Activated CD4-positive, alpha-beta T cell treated with anti-CD3 and anti-CD28 coated beads for 48 hours (primary cell): ENCODE results near the gene DEF6.
A peak's percentile ranks its signal among the peaks of the same experiment; 100 is the strongest.

Experiments
- DNase-seq: peaks from one replicate; pipeline ENCODE4 v3.0.0-alpha.2; 2020

DEF6 gene

DNA sequence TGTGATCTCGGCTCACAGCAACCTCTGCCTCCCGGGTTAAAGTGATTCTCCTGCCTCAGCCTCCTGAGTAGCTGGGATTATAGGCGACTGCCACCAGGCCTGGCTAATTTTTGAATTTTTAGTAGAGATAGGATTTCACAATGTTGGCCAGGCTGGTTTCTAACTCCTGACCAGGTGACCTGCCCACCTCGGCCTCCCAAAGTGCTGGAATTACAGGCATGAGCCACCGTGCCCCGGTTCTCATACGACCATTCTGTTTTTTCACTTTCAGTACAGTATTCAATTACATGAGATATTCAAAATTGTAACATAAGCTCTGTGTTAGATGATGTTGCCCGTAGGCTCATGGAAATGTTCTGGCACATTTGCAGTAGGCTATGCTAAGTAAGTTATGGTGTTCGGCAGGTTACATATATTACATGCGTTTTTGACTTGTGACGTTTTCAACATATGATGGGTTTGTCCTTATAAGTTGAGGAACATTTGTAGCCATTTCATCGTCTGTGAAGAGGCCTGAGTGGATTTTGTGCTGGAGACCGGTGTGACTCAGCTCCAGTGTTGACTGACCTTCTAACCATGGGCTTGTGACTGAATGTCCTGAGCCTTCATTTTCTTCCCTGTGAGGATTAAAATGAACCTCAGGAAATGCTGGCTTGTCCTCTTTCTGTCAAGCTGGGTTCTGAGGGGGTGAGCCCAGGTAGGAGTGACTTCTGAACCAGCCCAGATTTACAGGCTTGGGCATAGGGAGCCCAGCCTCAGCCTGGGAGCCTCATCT lies 56.9 kb downstream of the DEF6 start:
- DNase-seq, result no peak

DNA sequence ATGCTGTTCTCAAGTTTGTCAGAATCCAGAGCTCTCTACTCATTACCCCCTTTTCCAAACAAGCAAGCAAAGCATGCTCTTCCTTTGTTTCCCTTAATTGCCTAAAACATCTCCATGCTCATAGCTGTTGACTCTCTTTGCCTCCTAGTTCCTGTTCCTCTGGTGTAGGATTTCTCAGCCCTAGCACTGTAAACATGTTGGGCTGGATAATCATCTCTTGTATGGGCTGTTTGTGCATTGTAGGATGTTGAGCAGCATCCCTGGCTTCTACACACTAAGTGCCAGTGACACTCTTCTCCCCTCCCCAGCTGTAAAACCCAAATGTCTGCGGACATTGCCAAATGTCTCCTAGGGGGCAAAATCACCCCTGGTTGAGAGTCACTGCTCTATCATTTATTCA lies 58.8 kb downstream of the DEF6 start:
- DNase-seq, result no peak

DNA sequence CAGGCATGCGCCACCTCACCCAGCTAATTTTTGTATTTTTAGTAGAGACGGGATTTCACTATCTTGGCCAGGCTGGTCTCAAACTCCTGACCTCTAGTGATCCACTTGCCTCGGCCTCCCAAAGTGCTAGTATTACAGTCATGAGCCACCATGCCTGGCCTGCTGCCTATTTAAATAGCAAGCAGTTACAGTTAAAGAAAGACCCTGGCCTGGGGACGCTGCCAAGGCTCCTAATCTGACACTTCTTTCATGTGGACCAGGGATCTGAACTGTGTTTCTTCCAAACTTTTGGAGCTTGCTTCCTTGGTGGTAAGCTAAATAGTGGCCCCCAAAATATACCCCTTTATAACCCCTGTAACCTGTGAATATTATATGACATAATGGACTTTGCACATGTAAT lies 60.1 kb downstream of the DEF6 start:
- DNase-seq, result no peak

DNA sequence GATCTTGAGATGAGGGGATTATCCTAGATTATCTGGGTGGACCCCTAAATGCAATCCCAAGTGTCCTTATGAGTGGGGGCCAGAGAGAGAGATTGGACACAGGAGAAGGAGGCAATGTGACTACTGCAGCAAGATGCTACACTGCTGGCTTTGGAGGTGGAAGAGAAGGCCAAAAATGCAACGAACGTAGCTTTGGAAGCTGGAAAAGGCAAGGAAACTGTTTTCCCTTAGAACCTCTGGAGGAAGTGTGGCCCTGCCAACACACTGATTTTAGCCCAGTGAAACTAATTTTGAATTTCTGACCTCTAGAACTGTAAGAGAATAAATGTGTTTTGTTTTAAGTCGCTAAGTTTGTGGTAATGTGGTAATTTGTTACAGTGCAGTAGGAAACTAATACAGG lies 60.5 kb downstream of the DEF6 start:
- no peak for DNase-seq

DNA sequence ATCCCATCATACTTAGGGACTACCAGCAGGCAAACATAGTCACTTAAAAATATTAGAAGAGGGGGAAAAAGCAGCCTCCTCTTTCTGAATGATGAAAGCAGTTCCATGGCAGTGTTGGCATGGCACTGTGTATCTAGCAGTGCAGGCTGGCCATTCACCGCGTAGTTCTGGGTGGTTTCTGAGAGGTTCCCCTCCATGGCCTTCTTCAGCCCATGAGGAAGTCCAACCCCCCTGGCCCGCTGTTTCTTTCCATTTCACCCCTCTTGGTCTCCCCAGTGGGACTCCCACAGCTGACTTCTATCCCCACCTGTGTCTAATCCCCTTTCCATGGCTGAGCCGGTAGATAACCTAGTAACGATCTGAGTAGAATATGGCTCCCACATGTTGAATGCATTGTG lies 61.7 kb downstream of the DEF6 start:
- no peak for DNase-seq

DNA sequence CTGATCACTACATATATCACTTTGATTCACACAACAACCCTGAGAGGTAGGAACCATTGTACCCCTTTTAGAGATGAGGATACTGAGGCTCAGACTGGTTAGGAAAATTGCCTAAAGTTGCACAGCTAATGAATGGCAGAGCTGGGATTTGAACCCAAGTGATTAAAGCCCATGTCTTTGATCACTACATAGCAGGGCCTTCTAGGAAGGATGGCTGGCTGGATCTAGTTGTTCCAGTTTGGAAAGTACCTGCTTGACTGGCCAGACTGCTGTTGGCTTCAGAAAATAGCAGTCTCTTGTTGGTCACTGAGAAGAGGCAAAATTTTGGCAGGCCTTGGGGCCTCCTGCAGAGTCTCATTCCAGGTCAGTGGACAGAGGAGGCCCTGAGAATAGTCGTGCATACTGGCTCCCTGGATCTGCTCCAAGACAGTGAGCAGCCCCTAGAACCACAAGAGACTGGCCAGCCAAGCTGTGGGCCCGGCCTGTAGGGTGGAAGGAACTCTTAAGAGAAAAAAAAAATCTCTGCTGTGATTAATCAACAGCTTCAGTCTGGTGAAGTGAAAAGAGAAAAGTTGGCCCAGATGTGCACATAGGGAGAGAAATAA lies 62.2 kb downstream of the DEF6 start:
- DNase-seq, result no peak

DNA sequence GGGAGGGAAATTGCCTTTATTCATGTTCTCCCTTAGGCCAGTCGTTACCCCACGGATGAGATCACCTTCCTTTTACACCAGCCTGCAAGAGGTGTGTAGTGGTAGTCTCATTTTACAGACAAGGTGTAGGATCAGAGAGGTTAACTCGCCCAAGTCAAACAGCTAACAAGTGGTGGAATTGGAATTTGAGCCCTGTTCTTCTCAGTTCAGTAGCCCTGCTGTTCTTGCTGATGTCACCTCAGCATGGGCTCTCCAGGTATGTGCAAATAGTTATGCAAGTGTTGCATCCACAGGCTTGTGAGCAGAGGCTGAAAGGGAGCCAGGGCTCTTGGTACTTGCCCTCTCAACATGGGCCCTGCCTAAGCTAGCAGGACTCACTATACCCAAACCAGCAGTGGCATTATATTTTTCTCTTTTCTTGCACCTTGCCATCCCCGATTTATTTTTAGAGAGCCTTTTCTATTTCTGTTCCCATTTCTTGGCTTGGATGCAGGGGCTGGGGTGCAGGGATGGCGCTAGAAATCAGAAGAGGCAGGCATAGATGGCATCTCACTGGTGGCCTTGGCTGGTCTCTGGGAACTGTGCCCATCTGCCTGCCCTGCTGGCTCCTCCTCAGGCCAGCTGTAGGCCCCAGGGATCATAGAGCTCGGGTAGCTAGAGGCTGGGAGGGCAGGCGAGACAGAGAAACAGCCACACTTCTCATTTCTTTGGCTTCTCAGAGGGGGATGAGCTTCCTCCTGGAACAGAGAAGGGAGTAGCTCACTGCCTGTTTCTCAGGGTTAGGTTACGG lies 62.9 kb downstream of the DEF6 start:
- DNase-seq, result no peak

DNA sequence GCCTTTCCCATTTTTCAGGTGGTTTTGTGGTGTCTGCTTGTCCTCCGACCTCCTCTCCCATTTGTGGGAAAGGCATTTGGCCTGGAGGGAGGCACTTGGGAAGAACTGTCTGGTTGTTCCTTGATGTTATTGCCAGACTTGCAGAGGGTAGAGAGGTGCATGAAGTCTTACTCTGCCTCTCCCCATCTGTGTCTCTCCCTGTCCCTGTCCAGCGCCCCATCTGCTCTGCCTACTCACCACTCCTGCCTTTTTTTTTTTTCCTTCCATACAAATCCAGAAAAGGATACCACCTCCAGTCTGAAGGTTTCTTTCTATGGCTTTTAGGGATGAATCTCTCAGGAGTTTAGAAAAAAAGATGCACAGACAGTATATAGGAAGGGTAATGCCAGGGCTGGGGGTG lies 64.6 kb downstream of the DEF6 start:
- DNase-seq, result no peak

DNA sequence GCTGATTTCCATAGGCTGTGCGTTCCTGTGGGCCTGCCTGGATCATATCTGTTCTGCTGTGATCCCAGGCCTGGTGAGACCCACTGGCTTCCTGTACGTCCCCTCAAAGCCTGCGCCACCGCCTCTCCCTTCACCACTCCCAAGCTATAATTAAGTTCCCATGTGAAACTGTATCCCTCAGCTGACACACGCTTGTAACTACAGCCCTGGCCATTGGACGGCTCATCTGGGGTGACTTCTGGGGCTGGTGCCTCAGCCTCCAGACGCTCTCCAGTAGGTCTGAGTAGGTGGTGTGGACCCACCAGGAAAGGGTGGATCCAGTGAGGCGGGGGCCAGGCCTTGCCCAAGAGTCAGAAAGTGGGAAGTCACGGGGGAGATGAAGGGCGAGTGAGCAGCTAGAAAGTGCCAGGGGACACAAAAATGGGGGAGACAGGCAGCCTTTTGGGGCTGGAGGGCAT lies 65.7 kb downstream of the DEF6 start:
- no peak for DNase-seq

DNA sequence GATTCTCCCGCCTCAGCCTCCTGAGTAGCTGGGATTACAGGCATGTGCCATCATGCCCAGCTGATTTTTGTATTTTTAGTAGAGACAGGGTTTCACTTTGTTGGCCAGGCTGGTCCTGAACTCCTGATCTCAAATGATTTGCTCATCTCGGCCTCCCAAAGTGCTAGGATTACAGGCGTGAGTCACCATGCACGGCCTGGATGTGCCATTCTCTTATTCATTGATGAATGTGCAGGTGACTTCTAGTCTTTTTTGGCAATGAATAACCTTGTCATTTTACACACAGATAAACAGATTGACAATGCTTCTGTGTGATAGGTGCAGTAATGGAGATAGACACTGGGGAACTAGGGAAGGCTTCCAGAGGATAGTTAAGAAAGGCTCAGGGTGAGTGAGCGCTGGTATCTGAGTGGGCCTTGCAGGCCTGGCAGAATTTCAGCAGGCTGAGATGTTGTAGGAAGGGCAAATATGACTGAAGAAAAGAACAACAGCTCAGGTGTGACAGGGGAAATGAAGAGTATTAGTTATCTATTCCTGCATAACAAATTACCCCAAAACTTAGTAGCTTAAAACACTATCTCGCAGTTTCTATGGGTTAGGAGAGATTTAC lies 68.1 kb downstream of the DEF6 start:
- no peak for DNase-seq

DNA sequence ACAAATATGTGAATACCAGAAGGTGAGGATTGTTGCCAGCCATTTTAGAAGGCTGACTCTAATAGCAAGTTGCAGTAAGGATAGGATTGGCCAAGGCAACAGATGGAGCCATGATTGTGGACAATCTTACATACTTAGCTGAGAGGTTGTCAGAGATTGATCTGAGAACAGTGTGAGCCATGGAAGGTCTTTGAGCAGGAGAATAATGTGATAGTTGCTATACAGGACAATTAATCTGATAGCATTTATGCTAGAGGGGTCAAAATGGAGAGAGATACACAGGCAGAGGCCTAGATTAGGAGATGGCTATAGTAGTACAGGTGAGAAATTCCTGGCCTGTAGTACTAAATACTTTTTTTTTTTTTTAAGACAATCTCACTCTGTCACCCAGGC lies 68.6 kb downstream of the DEF6 start:
- no peak for DNase-seq

DNA sequence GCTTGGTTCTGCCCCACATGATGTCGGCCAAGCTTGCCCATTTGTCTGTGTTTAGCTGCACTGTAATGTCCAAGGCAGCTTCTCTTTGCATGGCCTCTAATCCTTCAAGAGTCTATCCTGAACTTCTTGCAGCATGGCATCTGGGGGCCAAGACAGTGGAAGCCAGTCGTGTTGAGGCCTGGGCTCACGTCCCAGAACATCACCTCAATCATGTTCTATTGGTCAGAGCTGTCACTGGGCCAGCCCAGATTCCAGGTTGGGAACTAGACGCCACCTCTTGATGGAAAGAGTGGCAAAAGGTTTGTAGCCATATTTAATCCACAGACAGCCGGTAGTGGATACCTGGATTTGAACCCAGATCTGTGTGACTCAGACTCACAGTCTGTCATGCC lies 70.0 kb downstream of the DEF6 start:
- DNase-seq, result no peak

DNA sequence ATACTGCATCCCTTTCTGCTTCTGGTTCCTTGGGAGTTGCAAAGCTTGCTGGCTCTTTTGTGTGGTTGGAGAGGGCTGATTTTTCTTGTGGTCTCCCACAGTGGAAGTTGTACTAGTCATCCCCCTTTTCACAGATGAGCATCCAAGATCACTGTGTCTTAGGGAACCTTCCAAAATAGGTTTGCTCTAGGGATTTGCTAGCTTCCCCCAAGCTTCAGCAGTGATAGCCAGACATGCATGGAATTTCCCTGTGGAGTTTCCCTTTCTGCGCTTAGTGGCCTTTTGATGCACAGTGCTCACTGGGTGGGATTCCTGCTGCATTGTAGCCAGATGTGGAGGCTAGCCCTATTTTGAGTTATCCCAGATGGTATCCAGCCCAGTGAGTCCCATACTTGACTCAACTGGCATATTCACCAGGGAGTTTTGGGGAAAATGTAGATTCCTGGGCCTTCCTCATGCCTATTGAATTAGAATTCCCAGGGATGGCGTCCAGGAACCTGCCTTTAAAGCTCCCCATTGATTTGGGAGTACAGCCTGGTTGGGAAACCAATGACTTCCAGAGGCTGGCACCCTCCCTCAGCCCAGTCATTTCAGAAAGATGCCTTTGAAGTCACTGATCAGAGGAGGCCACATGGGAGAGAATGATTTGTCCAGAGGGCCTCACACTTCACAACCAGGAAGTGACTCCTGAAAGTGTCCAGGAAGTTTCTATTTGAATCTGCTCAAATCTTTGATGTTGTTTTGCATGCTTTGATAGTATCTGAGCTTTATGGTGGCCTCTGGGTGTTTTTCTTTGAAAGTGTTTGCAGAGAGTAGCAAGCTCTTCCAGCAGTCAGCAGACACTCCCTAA lies 70.6 kb downstream of the DEF6 start:
- DNase-seq, result peak; percentile 54

DNA sequence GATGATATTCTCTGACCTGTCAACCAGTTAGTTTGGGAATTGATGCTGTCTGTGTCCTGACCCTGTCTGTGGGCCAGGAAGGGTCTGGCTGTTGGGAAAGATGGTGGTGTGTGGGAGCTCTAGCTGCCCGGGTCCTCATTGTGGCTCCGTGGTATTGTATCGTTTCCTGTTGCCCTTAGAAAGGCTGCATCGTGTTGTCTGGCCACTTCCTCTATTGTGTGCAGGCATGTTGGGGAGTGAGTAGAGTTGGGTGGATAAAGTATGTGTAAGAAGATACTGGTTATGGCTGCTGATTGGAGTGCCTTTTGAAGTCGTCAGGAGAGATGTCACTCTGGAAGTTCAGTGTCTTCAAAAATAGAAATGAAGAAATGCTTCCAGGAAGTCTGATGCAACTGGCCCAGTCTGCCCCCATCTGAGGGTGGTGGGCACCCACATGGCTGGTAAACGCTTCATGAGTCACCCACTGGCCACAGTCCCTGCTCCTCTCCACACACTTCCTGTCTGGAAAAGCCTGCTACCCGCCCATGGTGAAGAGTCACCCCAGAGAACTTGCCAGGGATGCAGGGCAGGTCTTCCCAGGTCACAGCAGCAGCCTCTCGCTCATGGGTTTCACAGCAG lies 72.6 kb downstream of the DEF6 start:
- peak; percentile 55 for DNase-seq

DNA sequence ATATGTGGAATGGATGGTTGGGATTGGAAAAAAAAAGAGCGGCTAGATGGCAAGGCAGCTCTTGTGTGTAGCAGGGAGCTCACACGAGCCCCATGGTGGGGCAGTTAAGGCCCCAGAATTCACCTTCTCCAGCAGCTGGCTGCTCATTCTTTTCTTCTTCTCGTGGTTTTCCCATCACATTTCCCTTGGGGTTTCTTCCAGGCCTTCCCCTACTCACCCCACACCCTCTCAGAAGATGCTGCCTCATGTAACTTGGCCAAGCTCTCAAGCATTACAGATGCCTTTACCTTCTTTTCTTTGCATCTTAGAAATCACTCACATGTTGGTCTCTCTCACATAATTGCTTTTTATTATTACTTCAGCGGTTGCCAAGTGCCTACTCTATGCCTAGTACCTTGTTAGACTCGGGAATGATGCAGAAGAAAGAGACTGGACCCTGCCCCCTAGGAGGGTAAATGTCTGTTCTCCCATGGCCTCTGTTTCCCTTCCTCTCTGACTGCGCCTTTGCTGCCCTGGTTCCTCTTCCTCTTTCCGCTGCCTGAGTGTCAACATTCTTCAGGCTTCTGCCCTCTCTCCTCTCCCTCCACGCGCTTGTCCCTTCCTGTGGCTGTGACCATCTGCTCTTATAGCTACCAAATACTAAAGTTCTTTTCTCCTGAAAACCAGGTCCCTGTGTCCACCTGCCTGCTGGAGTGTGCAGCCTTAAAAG lies 73.3 kb downstream of the DEF6 start:
- no peak for DNase-seq
